Measurements from ENCODE around the gene GBGT1. TPM values are rescaled to one million over a fixed set of nuclear protein-coding genes. Genes with fewer than 3 reads are reported as not detected.

The GBGT1 gene
- total and polyA plus RNA-seq, 2 donors (not counting 1 experiment from before 2014, with no cell fraction given): 19.6 to 52.7 TPM

GRCh38 chr9:133121915-133122550 is 41.7 kb downstream of the GBGT1 start:
- Histone ChIP-seq H2AFZ (ENCODE audit: insufficient read depth, low read depth, low read length, poor library complexity, severe bottlenecking) (peak overlapping the region; percentile 76), H3K36me3 (replicated peaks in 1 of 2; ENCODE audit: control extremely low read depth in 1 of 2, control insufficient read depth in 1 of 2, extremely low read depth in 1 of 2, insufficient read depth in 2 of 2, low read length in 1 of 2) (no peaks in the 10 kb centered on the region), H3K79me2 (ENCODE audit: control insufficient read depth, insufficient read depth, low read length) (peaks cover 40% of the 10 kb centered on the region), H3K9ac (ENCODE audit: low read length) (peak overlapping the region; percentile 79), H4K20me1 (ENCODE audit: control insufficient read depth, insufficient read depth, low read length, poor library complexity, severe bottlenecking) (peaks cover 32% of the 10 kb centered on the region), H3K27ac (ENCODE audit: low read length in 2 of 2) (peak overlapping the region; percentile 97 to 99), H3K4me3 (ENCODE audit: control extremely low read depth in 1 of 5, extremely low read depth in 1 of 5, insufficient read depth in 1 of 5, low read depth in 2 of 5, low read length in 4 of 5) (peak overlapping the region in 3 of 5 experiments; percentile 39 to 63 (median 51)), H3K9me3 (ENCODE audit: control extremely low read depth in 1 of 3, control insufficient read depth in 2 of 3, insufficient read depth in 1 of 3, low read length in 2 of 3) (no peaks in the 10 kb centered on the region), H3K4me1 (ENCODE audit: control insufficient read depth in 2 of 2, insufficient read depth in 2 of 2, low read length in 2 of 2) (peaks cover 33 to 46% of the 10 kb centered on the region in 2 donors), H3K27me3 (replicated peaks in 1 of 4; ENCODE audit: control extremely low read depth in 1 of 4, control insufficient read depth in 3 of 4, insufficient read depth in 4 of 4, low read length in 3 of 4) (no peaks in the 10 kb centered on the region), H3K4me2 (replicated peaks; ENCODE audit: low read depth, low read length, poor library complexity, severe bottlenecking) (peak overlapping the region; percentile 100)
- ChIA-PET CTCF (interaction anchor here (2.2 to 3.1 kb wide), 3 partner anchors 18 to 25 kb away, joined by 11 to 23 read pairs (median 16); no protein-coding TSS in a partner anchor), POLR2A (interaction anchor here (0.6 to 2.8 kb wide), 5 partner anchors 9 to 26 kb away, joined by 3 to 12 read pairs (median 6); no protein-coding TSS in a partner anchor)
- TF ChIP-seq EZH2 (IDR thresholded peaks at IDR 0.05; ENCODE audit: borderline replicate concordance, insufficient read depth, low read depth, low read length, poor library complexity, severe bottlenecking): no peak
- TF ChIP-seq, protein P1, sequence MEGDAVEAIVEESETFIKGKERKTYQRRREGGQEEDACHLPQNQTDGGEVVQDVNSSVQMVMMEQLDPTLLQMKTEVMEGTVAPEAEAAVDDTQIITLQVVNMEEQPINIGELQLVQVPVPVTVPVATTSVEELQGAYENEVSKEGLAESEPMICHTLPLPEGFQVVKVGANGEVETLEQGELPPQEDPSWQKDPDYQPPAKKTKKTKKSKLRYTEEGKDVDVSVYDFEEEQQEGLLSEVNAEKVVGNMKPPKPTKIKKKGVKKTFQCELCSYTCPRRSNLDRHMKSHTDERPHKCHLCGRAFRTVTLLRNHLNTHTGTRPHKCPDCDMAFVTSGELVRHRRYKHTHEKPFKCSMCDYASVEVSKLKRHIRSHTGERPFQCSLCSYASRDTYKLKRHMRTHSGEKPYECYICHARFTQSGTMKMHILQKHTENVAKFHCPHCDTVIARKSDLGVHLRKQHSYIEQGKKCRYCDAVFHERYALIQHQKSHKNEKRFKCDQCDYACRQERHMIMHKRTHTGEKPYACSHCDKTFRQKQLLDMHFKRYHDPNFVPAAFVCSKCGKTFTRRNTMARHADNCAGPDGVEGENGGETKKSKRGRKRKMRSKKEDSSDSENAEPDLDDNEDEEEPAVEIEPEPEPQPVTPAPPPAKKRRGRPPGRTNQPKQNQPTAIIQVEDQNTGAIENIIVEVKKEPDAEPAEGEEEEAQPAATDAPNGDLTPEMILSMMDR (IDR thresholded peaks at IDR 0.05): no peak
- peak overlapping the region; percentile 89 for H3K4me3 Mint-ChIP-seq
- intact Hi-C loops (cut with micrococcal nuclease): loop anchor here (1.0 kb wide), 5 partner anchors 10 to 27 kb away; no protein-coding TSS in a partner anchor
- ATAC-seq (ENCODE audit: low read depth) (no peak), DNase-seq (no peak)
- 72% methylated on average over 6 of the region's 8 CpGs for WGBS (ENCODE audit: insufficient coverage)
- H3K9me3 Mint-ChIP-seq (ENCODE audit: insufficient read depth): no peaks in the 10 kb centered on the region
- H3K4me1 Mint-ChIP-seq: peaks cover 68% of the 10 kb centered on the region
- H3K27ac Mint-ChIP-seq: peak overlapping the region; percentile 99
- no peaks in the 10 kb centered on the region for H3K27me3 Mint-ChIP-seq

Data from B cell (primary cell).